Right hindlimb (tissue), 1 donor: ENCODE results near the gene ZBTB38.

Experiments used
- DNase-seq: peaks from one replicate; pipeline ENCODE4 v3.0.0-alpha.2; 2018

ZBTB38 gene

GRCh38 chr3:141337991-141338390 lies 30.3 kb upstream of the ZBTB38 start:
- no peak for DNase-seq

GRCh38 chr3:141338881-141339280 lies 29.4 kb upstream of the ZBTB38 start:
- DNase-seq = no peak

GRCh38 chr3:141341536-141341935 lies 26.8 kb upstream of the ZBTB38 start:
- DNase-seq = no peak

DNA sequence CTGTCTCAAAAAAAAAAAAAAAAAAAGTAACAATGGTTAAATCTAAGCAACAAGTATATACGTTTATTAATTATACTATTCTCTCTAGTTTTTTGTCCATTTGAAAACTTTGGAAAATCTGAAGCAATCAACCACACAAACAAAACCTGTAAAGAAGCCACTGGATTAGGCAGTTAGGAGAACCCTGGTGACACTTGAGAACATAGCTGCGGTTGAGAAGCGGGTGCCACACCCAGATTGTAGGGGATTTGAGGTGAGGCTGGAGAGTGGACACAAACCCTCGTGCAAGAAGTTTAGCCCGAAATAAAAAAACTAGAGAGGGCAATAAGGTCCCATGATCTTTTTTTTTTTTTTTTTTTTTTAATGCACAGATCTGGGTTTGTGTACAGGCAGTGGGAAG lies 25.9 kb upstream of the ZBTB38 start:
- DNase-seq = no peak

GRCh38 chr3:141343077-141343476 lies 25.2 kb upstream of the ZBTB38 start:
- no peak for DNase-seq

DNA sequence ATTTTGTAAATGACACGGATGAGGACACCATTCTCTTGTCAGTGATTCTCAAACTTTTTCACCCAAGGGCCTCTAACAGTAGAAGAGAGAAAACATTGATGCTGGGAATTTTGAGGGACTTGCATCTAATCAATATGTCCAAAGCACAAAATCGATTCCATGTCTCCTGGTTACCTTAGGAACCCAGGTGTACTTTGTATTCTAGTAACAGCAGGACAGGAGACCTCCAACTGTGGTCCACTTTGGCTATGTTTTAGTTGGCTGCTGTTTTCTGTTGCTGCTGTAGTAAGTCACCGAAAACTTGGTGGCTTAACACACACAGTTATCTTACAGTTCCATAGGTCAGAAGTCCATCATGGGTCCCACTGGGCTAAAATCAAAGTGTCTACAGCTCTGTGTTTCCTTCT lies 24.4 kb upstream of the ZBTB38 start:
- DNase-seq = no peak

- DNase-seq = no peak
These were observed 22.8 kb upstream of the ZBTB38 start for GRCh38 chr3:141345528-141345927.

DNA sequence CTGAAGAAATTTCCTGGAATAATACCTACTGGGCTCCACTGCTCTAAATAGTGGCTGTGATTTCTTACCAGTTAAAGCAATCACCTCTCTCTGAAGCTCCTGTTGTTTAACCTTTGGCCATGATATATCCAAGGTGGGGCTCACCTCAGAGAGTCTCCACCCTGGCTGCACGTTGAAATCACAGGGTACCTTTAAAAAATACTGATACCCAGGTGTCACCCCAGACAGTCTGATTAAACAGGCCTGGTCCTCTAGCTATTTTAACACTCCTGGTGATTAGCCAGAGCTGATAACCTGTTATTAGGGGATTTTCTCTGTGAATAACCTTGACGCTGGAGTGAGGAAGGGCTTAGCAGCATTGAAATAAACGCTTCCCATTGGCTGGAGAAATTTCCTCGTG lies 22.3 kb upstream of the ZBTB38 start:
- no peak for DNase-seq

- DNase-seq = no peak
These were observed 21.9 kb upstream of the ZBTB38 start for GRCh38 chr3:141346418-141346817.

- DNase-seq = no peak
These were observed 21.5 kb upstream of the ZBTB38 start for GRCh38 chr3:141346839-141347238.

DNA sequence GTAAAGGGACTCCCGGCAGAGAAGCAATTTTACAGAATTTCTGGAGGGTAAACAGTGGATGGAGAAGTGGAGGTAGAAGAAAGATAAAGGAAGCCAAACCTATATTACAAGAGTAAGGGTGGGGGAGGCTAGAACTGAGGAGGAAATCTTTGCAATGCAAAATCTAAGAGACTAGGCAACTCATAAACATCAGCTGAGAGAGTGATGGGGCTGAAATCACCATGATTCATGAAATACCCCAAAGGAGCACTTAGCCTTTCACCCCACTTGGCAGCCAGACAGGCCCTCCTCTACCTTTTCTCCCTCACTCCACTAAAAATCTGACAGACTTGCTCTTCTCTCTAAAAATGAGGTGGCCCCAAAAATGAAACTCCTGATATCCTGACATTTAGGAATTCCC lies 19.5 kb upstream of the ZBTB38 start:
- DNase-seq = no peak

DNA sequence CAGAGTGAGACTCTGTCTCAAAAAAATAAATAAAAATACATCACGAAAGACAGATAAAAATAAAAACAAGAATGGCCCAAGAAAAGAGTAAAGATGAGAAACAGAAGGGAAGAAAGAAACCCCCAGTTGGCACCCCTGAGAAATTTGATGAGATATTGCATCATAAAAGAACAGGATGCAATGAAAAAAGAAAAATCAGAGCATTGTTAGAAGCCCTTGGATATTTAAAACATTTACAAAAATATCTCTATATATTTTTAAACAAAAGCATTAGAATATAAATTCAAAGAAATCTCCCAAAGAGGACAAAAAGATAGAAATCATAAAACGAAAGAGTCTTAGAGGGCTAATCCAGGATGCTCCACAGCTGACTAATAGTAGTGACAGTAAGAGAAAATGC lies 18.6 kb upstream of the ZBTB38 start:
- DNase-seq = no peak

DNA sequence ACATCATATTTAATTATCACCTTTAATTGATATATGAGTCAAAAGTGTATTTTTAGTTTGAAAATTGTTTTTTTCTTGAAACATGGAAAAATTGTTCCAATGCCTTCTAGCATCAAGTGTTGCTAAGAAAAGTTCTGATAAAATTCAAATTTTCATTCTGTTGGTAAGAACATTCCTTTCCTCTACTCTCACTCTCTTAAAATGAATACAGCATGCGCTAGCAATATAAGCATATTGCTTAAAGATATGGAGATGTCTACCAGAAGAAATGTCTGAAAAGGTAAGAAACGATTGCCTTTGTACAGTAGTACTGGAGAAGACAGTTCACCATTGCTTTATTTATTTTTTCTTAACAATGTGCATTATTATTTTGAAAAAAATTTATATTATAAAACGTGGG lies 17.6 kb upstream of the ZBTB38 start:
- no peak for DNase-seq

DNA sequence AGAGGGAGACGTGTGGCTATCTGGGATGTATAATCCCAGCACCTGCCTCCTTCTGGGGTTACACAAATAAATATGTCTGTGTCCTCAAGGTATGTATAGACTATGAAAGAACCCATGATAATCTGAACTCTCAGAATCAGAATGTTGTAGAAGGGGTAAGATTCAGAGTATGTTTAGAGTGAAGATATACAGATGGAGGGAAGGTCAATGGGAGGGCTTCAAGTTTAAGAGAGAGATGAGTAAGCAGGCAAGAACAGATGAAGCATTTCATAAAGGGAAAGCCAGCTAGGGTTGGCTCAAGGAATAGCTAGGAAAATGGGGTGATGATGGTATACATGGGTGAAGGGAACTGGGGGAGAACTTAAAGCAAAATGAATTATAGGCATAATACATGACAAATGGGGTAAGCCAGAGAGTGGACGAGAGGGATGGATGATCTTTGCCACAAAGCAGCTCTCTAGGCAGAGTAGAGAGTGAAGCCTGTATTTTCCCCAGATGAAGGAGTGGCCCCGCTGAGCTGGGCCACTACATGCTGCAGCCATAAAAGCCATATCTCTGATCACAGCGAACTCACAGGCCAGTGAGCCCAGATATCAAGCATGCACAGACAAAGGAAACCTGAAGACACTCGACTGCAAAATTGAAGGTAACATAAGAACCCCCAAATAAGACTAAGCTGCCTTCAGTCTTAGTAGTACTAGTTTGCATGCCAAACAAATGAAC lies 15.9 kb upstream of the ZBTB38 start:
- no peak for DNase-seq

DNA sequence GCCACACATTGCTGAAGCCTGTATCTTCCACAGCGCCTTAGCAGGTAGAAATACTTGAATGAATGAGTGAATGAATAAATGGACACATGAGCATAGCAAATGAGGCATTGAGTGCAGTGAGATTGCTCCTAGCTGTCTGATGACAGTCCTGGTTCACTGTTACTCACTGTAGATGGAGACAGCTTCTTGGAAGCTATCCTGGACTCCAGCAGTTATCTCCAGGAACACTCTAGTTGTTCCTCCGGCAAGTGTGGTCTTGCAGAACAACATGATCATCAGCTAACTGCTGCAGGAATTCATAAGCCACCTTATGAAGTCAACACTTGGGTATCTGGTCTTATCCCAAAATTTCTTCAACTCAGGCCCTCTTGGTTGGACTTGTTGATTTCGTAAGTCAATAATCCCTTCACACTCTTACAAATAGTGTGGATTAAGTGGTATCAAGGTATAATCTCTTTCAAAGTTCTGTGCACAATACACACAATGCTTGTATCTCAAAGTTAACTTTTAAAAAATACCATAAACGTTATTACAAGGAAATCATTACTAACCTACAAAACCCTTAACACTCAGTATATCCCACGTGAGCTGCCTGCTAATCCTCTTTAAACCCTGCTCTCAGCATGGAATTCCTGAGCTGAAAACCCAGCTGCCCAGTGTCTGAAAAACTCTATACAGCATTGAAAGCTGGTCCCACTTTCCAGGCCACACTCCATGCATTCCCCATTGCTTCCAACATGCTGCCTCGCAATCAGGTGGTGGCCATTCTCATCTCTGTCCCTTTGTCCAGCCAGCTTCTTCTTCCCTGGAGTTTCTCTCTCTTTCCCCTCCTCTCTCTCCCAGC lies 14.4 kb upstream of the ZBTB38 start:
- DNase-seq = no peak

DNA sequence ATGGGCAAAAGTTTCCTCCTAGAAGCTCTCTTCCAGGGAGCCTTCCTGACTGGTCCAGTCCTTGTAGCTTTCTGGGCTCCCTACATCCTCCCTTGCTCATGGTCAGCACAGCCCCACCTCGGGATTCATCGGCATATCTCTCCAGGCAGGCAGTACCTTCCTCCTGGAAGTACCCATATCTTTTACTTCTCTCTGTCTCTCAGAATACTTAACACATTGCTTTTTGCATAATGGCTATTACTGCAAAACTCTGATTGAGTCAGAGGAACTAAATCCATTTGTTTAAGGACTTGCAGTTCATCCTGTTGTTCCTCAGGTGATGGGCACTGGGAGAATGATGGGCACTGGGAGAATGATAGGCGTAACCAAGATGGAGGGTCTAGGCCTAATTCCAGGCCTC lies 13.8 kb upstream of the ZBTB38 start:
- DNase-seq = no peak

GRCh38 chr3:141355242-141355641 lies 13.1 kb upstream of the ZBTB38 start:
- DNase-seq = no peak

- DNase-seq = no peak
These were observed 12.3 kb upstream of the ZBTB38 start for GRCh38 chr3:141356046-141356445.

DNA sequence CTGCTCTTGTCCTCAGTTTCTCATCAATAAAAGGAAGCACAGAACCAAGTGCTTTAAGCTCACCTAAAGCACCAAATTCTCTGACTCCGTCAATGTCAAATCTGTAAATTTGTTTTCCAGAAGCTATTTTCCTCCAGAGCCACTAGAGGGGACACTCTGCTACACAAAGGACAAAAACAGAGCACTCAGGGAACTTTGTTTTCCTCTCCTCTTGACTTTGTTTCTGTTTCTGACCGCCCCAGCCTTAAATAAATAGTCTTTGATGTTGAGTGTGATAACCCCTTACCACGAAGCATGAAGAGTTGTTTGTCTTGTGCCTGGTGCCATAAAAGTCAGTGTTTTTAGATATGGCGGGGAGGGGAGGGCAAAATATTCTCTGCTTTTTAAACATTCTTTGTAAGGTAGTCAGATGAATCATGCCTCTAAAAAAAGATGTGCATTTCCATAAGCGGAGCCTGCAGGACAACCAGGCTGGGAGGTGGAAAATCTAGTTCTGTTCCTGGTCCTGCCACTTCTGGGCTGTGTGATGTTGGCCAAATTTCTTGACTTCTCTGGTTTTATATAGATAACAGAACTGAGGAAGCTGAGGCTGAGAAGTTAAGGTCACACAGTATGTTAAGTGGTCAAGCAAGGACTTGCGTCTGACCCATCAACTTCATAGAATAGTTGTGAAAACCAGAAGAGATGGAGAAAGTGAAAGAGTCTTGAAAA lies 7.3 kb upstream of the ZBTB38 start:
- DNase-seq = no peak

- no peak for DNase-seq
These were observed 5.6 kb upstream of the ZBTB38 start for GRCh38 chr3:141362736-141363135.

DNA sequence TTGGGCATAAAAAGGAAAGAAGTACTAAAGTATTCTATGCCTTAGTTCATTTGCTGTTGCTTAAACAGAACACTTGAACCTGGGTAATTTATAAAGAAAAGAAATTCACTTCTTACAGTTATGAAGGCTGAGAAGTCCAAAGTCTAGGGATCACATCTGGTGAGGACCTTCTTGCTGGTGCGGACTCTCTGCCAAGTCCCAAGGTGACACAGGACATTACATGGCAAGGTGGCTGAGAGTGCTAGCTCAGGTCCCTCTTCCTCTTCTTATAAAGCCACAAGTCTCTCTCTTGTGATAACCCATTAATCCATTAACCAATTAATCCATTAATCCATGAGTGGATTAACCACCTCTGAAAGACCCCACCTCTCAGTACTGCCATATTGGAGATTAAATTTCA lies 3.1 kb upstream of the ZBTB38 start:
- no peak for DNase-seq

DNA sequence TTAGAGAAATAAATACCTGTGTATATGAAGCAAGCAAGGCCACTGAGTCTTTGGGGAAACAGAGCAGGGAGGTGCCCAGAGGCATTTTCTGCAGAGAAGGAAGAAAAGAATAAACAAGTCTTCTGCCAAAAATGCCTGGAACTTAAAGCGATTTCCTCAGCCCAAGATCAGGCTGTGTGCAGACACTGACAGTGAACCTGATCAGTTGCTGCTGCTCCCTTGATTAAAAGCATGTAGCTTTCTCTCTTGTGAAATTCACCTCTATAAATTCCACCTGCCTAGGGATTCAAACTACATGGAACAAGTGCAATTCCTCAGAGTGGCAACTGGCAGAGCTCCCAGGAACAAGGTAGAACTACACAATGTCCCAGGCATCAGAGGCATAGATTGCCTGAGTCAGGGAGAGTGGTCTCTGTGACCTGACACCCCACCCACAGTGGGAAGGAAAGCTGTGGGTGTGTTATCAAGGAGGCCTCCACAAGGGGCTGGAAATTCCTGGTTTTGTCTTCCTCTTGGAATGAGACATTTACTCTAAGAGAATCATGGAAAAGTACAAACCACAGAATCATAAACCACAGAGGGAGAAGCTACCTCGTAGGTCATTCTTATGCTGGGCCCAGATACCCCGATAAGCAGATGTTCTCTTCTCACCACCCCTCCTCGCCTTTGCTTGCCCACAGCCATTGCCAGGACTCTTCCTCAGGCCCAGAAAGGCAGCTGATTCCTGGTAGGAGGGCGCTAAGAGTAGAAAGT lies 1.8 kb upstream of the ZBTB38 start:
- no peak for DNase-seq
